Measurements from ENCODE around the gene GPR143.

DNA sequence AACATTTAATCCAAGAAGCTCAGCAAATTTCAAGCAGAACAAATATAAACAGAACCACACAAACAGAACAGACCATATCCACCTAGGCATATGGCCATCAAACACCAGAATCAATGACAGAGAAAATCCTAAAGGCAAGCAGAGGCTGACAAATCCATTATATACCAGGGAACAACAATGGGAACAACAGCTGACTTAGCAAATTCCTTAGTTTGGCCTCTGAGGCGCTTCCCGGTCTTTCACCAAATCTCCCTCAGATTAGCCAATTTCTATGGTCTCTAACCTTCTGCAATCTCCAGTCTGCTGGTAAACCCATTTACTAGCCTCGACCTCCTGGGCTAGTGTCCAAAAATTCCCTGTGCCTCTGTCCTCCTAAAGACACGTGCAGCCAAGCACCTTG lies 59.2 kb downstream of the GPR143 start:
- TF ChIP-seq FOS (IDR thresholded peaks at IDR 0.05; ENCODE audit: low read depth, low read length) (no peak), POLR2A (IDR thresholded peaks at IDR 0.05; ENCODE audit: low read depth, low read length) (no peak)
